ENCODE measurements around the gene ARHGAP6. TPM values are rescaled to one million over a fixed set of nuclear protein-coding genes. Genes with fewer than 3 reads are reported as not detected.

The ARHGAP6 gene
- total and polyA plus RNA-seq, 2 of the 4 experiments (the other 2 are of a cell fraction): 1.4 to 1.8 TPM

- H2AK5ac ChIP-seq (ENCODE audit: low read depth, low read length): no peak overlapping the region
- POLR2A ChIA-PET (ENCODE audit: unreplicated experiment): no interaction called here
- ATAC-seq (ENCODE audit: low read depth): no peak
- no peak overlapping the region for H2BK20ac ChIP-seq (ENCODE audit: low read depth, low read length)
- no peaks in the 10 kb centered on the region for H3K4me1 ChIP-seq (ENCODE audit: control insufficient read depth, insufficient read depth, low read length)
- no peaks in the 10 kb centered on the region for H3K27me3 ChIP-seq (ENCODE audit: control insufficient read depth, insufficient read depth, low read length)
- H4K5ac ChIP-seq (ENCODE audit: low read depth, low read length): no peak overlapping the region
- no peak overlapping the region for H3K4ac ChIP-seq (ENCODE audit: low read depth, low read length)
- no peak overlapping the region for H4K8ac ChIP-seq (ENCODE audit: low read depth in 2 of 2, low read length in 2 of 2)
- H2BK15ac ChIP-seq (ENCODE audit: low read depth, low read length): no peak overlapping the region
- no peaks in the 10 kb centered on the region for H4K20me1 ChIP-seq (ENCODE audit: insufficient read depth, low read length)
- H3K9me3 ChIP-seq (ENCODE audit: control insufficient read depth, insufficient read depth, low read length): no peaks in the 10 kb centered on the region
- no peak overlapping the region for H3K4me2 ChIP-seq (ENCODE audit: low read depth, low read length)
- H3K56ac ChIP-seq (ENCODE audit: extremely low read depth, insufficient read depth, low read length): no peak overlapping the region
- DNase-seq: no peak
- no peaks in the 10 kb centered on the region for H3K79me1 ChIP-seq (ENCODE audit: low read depth in 1 of 2, low read length in 2 of 2)
- no peak overlapping the region for H3K27ac ChIP-seq (ENCODE audit: insufficient read depth, low read length)
- no peak overlapping the region for H2BK5ac ChIP-seq (ENCODE audit: low read depth, low read length, poor library complexity, severe bottlenecking)
- in situ Hi-C loops (cut with MboI; ENCODE audit: low sequenced_read_pairs) (no loop called here), intact Hi-C loops (cut with micrococcal nuclease) (no loop called here), dilution Hi-C loops (cut with HindIII; ENCODE audit: low sequenced_read_pairs, unreplicated experiment) (no loop called here)
- H3K9ac ChIP-seq (ENCODE audit: low read depth, low read length): no peak overlapping the region
- no peak overlapping the region for H3K14ac ChIP-seq (replicated peaks; ENCODE audit: low read depth, low read length)
- no peak overlapping the region for H3K4me3 ChIP-seq (ENCODE audit: insufficient read depth, low read depth, low read length)
- no peak overlapping the region for H3K18ac ChIP-seq (ENCODE audit: low read depth, low read length)
- H4K91ac ChIP-seq (ENCODE audit: insufficient read depth, low read depth, low read length): no peak overlapping the region
- H3K36me3 ChIP-seq (ENCODE audit: control insufficient read depth, insufficient read depth, low read length): no peaks in the 10 kb centered on the region; the same call in 1 of the 2 replicates
- no peak overlapping the region for H2AK9ac ChIP-seq (replicated peaks; ENCODE audit: low read depth, low read length, poor library complexity)
- CTCF ChIA-PET: no interaction called here
- TF ChIP-seq RCOR1 (IDR thresholded peaks at IDR 0.05; ENCODE audit: insufficient replicate concordance, low read length): no peak
- no peak for TF ChIP-seq MAZ (IDR thresholded peaks at IDR 0.05; ENCODE audit: borderline replicate concordance, low read depth, low read length)
- no peak for TF ChIP-seq RAD21 (IDR thresholded peaks at IDR 0.05; ENCODE audit: low read length)
- no peak for TF ChIP-seq MXI1 (IDR thresholded peaks at IDR 0.05; ENCODE audit: borderline replicate concordance, low read depth, low read length)
- TF ChIP-seq MAFK (IDR thresholded peaks at IDR 0.05; ENCODE audit: low read depth, low read length): no peak
- no peak for TF ChIP-seq USF2 (IDR thresholded peaks at IDR 0.05; ENCODE audit: low read depth, low read length)
- TF ChIP-seq SMC3 (IDR thresholded peaks at IDR 0.05; ENCODE audit: low read depth, low read length): no peak
- TF ChIP-seq CEBPB (IDR thresholded peaks at IDR 0.05; ENCODE audit: low read depth, low read length): no peak
- TF ChIP-seq CHD1 (IDR thresholded peaks at IDR 0.05; ENCODE audit: low read depth, low read length): no peak
- TF ChIP-seq RFX5 (IDR thresholded peaks at IDR 0.05; ENCODE audit: low read depth, low read length): no peak
- no peak for TF ChIP-seq FOS (IDR thresholded peaks at IDR 0.05; ENCODE audit: low read depth, low read length)
- TF ChIP-seq NFE2L2 (IDR thresholded peaks at IDR 0.05; ENCODE audit: low read depth, low read length): no peak
- no peaks in the 10 kb centered on the region for H3K9me1 ChIP-seq (ENCODE audit: insufficient read depth, low read length)
- no peak overlapping the region for H3K23ac ChIP-seq (ENCODE audit: low read depth, low read length)
- no peak overlapping the region for H2BK120ac ChIP-seq (ENCODE audit: low read depth, low read length)
- no peak overlapping the region for H2AFZ ChIP-seq (replicated peaks; ENCODE audit: low read length, poor library complexity)
- BruUV-seq (replicated peaks): no TSS peak
These were observed 323.0 kb downstream of the ARHGAP6 start for GRCh38 chrX:11342673-11343072.
